Measurements from ENCODE around the gene PNLDC1. TPM values are rescaled to one million over a fixed set of nuclear protein-coding genes. Genes with fewer than 3 reads are reported as not detected.

The PNLDC1 gene
- total RNA-seq, 4 donors from 2014 or later = not detected

GRCh38 chr6:159830501-159831372 lies 30.7 kb downstream of the PNLDC1 start:
- DNase-seq = no peak
- TF ChIP-seq CTCF (IDR thresholded peaks at IDR 0.05) (no peak), POLR2A (IDR thresholded peaks at IDR 0.05) (no peak)
- Histone ChIP-seq H3K4me1 (no peaks in the 10 kb centered on the region), H3K4me3 (no peak overlapping the region), H3K27me3 (no peaks in the 10 kb centered on the region), H3K27ac (no peak overlapping the region), H3K36me3 (no peaks in the 10 kb centered on the region), H3K9me3 (no peaks in the 10 kb centered on the region)

GRCh38 chr6:159831373-159831679 lies 31.2 kb downstream of the PNLDC1 start:
- DNase-seq = no peak
- Histone ChIP-seq H3K27ac (no peak overlapping the region), H3K9me3 (no peaks in the 10 kb centered on the region), H3K27me3 (no peaks in the 10 kb centered on the region), H3K36me3 (no peaks in the 10 kb centered on the region), H3K4me3 (no peak overlapping the region), H3K4me1 (no peaks in the 10 kb centered on the region)
- TF ChIP-seq POLR2A (IDR thresholded peaks at IDR 0.05) = no peak
- TF ChIP-seq CTCF (IDR thresholded peaks at IDR 0.05) = no peak

GRCh38 chr6:159832946-159833345 lies 32.9 kb downstream of the PNLDC1 start:
- no peak overlapping the region for H3K4me3 ChIP-seq
- H3K27ac ChIP-seq = no peak overlapping the region
- TF ChIP-seq CTCF (IDR thresholded peaks at IDR 0.05) = no peak
- TF ChIP-seq POLR2A (IDR thresholded peaks at IDR 0.05) = no peak
- H3K4me1 ChIP-seq = no peaks in the 10 kb centered on the region
- no peak for DNase-seq
- H3K27me3 ChIP-seq = no peaks in the 10 kb centered on the region
- H3K36me3 ChIP-seq = no peaks in the 10 kb centered on the region
- no peaks in the 10 kb centered on the region for H3K9me3 ChIP-seq

- no peak for DNase-seq
- no peak overlapping the region for H3K27ac ChIP-seq
- H3K9me3 ChIP-seq = no peaks in the 10 kb centered on the region
- H3K4me1 ChIP-seq = no peaks in the 10 kb centered on the region
- H3K36me3 ChIP-seq = no peaks in the 10 kb centered on the region
- no peaks in the 10 kb centered on the region for H3K27me3 ChIP-seq
- TF ChIP-seq POLR2A (IDR thresholded peaks at IDR 0.05) = no peak
- TF ChIP-seq CTCF (IDR thresholded peaks at IDR 0.05) = no peak
- H3K4me3 ChIP-seq = no peak overlapping the region
Observed at GRCh38 chr6:159833556-159833955, 33.5 kb downstream of the PNLDC1 start.

- H3K27me3 ChIP-seq = no peaks in the 10 kb centered on the region
- no peaks in the 10 kb centered on the region for H3K9me3 ChIP-seq
- no peaks in the 10 kb centered on the region for H3K36me3 ChIP-seq
- H3K4me1 ChIP-seq = no peaks in the 10 kb centered on the region
- H3K4me3 ChIP-seq = no peak overlapping the region
- TF ChIP-seq POLR2A (IDR thresholded peaks at IDR 0.05) (no peak), CTCF (IDR thresholded peaks at IDR 0.05) (no peak)
- no peak overlapping the region for H3K27ac ChIP-seq
- peak in 1 of 3 donors; percentile 23 for DNase-seq
Observed at GRCh38 chr6:159833997-159834603, 34.0 kb downstream of the PNLDC1 start.
